HG02623 (cell line): ENCODE results near the gene IL17REL.

Source experiments
- ATAC-seq: cut with Tn5 transposase; IDR thresholded peaks from one replicate; pipeline ENCODE4 v1.9.1; 2021; ENCODE audit warnings: moderate library complexity; ENCODE audit not compliant: unreplicated experiment

Gene IL17REL

GRCh38 chr22:50046481-50047245 lies 34.1 kb upstream of the IL17REL start:
- ATAC-seq: no peak

GRCh38 chr22:50046019-50046415 lies 33.5 kb upstream of the IL17REL start:
- ATAC-seq: no peak

GRCh38 chr22:50045211-50046018 lies 32.9 kb upstream of the IL17REL start:
- ATAC-seq: no peak

GRCh38 chr22:50044485-50045118 lies 32.0 kb upstream of the IL17REL start:
- ATAC-seq: no peak

- no peak for ATAC-seq
These were observed 28.9 kb upstream of the IL17REL start for GRCh38 chr22:50041361-50042065.

- ATAC-seq: no peak
These were observed 28.2 kb upstream of the IL17REL start for GRCh38 chr22:50040717-50041116.

- ATAC-seq: no peak
These were observed 27.3 kb upstream of the IL17REL start for GRCh38 chr22:50039669-50040443.

GRCh38 chr22:50035976-50036724 lies 23.6 kb upstream of the IL17REL start:
- no peak for ATAC-seq

GRCh38 chr22:50035131-50035881 lies 22.7 kb upstream of the IL17REL start:
- no peak for ATAC-seq

GRCh38 chr22:50034126-50035081 lies 21.8 kb upstream of the IL17REL start:
- no peak for ATAC-seq

- ATAC-seq: no peak
These were observed 20.5 kb upstream of the IL17REL start for GRCh38 chr22:50032941-50033601.

- ATAC-seq: no peak
These were observed 19.7 kb upstream of the IL17REL start for GRCh38 chr22:50032109-50032871.

- no peak for ATAC-seq
These were observed 18.9 kb upstream of the IL17REL start for GRCh38 chr22:50031189-50032091.

GRCh38 chr22:50030297-50031188 lies 18.0 kb upstream of the IL17REL start:
- ATAC-seq: no peak
